Endothelial cell (in vitro differentiated cells): Measurements from ENCODE around the gene PADI4. TPM values are rescaled to one million over a fixed set of nuclear protein-coding genes. Genes with fewer than 3 reads are reported as not detected.
A peak's percentile ranks its signal among the peaks of the same experiment; 100 is the strongest.

Experiments
- DNase-seq: peaks from one replicate; pipeline ENCODE4 v3.0.0; 2021; ENCODE audit warnings: low spot score
- H3K27ac Mint-ChIP-seq: one replicate; pipeline ENCODE4 v1.8.0; 2021; ENCODE audit warnings: mixed read lengths, inconsistent platforms; ENCODE audit not compliant: unreplicated experiment
- H3K27me3 Mint-ChIP-seq: one replicate; pipeline ENCODE4 v1.8.0; 2021; ENCODE audit warnings: mild to moderate bottlenecking, moderate library complexity, mixed read lengths, inconsistent platforms; ENCODE audit not compliant: unreplicated experiment
- H3K36me3 Mint-ChIP-seq: one replicate; pipeline ENCODE4 v1.8.0; 2021; ENCODE audit warnings: mild to moderate bottlenecking, low read depth, mixed read lengths, inconsistent platforms; ENCODE audit not compliant: unreplicated experiment
- H3K4me1 Mint-ChIP-seq: one replicate; pipeline ENCODE4 v1.8.0; 2021; ENCODE audit warnings: mild to moderate bottlenecking, mixed read lengths, inconsistent platforms; ENCODE audit not compliant: unreplicated experiment
- H3K4me3 Mint-ChIP-seq: one replicate; pipeline ENCODE4 v1.8.0; 2021; ENCODE audit warnings: mild to moderate bottlenecking, mixed read lengths, inconsistent platforms; ENCODE audit not compliant: unreplicated experiment
- H3K9me3 Mint-ChIP-seq: one replicate; pipeline ENCODE4 v1.8.0; 2021; ENCODE audit warnings: mixed read lengths, inconsistent platforms; ENCODE audit not compliant: unreplicated experiment
- CTCF ChIP-seq: fragments of 200-600 bp; sonication (generic); IDR thresholded peaks from one replicate; pipeline ENCODE4 v1.5.0; 2021; ENCODE audit warnings: antibody characterized with exemption; ENCODE audit not compliant: unreplicated experiment
- total RNA-seq: library from RNA; stranded (reverse); fragmentation: NEBNext Ultra II Directional; extraction: Animal tissue kit (Norgen Biotek cat#: 25700); gene quantifications from one replicate; pipeline ENCODE4 v1.2.1, GENCODE V29; 2021; ENCODE audit not compliant: unreplicated experiment

PADI4 gene
- total RNA-seq, 1 donor from 2014 or later, result not detected

- peaks cover 12% of the 10 kb centered on the region for H3K36me3 Mint-ChIP-seq
- no peaks in the 10 kb centered on the region for H3K27me3 Mint-ChIP-seq
- peaks cover 11% of the 10 kb centered on the region for H3K9me3 Mint-ChIP-seq
- no peak overlapping the region for H3K27ac Mint-ChIP-seq
- no peak for DNase-seq
- TF ChIP-seq CTCF, result no peak
- H3K4me1 Mint-ChIP-seq, result no peaks in the 10 kb centered on the region
- no peak overlapping the region for H3K4me3 Mint-ChIP-seq
Observed at GRCh38 chr1:17297991-17298390, 10.0 kb upstream of the PADI4 start.

- no peak for TF ChIP-seq CTCF
Observed at GRCh38 chr1:17301767-17302166, 6.2 kb upstream of the PADI4 start.

GRCh38 chr1:17304151-17304825 lies 3.7 kb upstream of the PADI4 start:
- Mint-ChIP-seq H3K27me3 (peaks cover 5% of the 10 kb centered on the region), H3K27ac (no peak overlapping the region), H3K36me3 (peaks cover 13% of the 10 kb centered on the region), H3K9me3 (peaks cover 11% of the 10 kb centered on the region), H3K4me3 (no peak overlapping the region), H3K4me1 (no peaks in the 10 kb centered on the region)
- DNase-seq, result no peak
- no peak for TF ChIP-seq CTCF

More at GRCh38 chr1:17301767-17302166, 6.2 kb upstream of the PADI4 start:
- no peak for DNase-seq
- Mint-ChIP-seq H3K4me1 (no peaks in the 10 kb centered on the region), H3K27ac (no peak overlapping the region), H3K4me3 (no peak overlapping the region), H3K36me3 (peaks cover 13% of the 10 kb centered on the region), H3K9me3 (peaks cover 11% of the 10 kb centered on the region), H3K27me3 (peaks cover 5% of the 10 kb centered on the region)

GRCh38 chr1:17304826-17305175 lies 3.2 kb upstream of the PADI4 start:
- H3K36me3 Mint-ChIP-seq, result peaks cover 13% of the 10 kb centered on the region
- no peak for TF ChIP-seq CTCF
- no peak overlapping the region for H3K27ac Mint-ChIP-seq
- DNase-seq, result no peak
- no peak overlapping the region for H3K4me3 Mint-ChIP-seq
- H3K4me1 Mint-ChIP-seq, result no peaks in the 10 kb centered on the region
- peaks cover 6% of the 10 kb centered on the region for H3K27me3 Mint-ChIP-seq
- peaks cover 11% of the 10 kb centered on the region for H3K9me3 Mint-ChIP-seq

GRCh38 chr1:17305576-17306095 lies 2.4 kb upstream of the PADI4 start:
- Mint-ChIP-seq H3K27me3 (peaks cover 7% of the 10 kb centered on the region), H3K4me1 (no peaks in the 10 kb centered on the region), H3K36me3 (peaks cover 13% of the 10 kb centered on the region), H3K4me3 (no peak overlapping the region), H3K27ac (peak overlapping the region; percentile 18), H3K9me3 (peaks cover 11% of the 10 kb centered on the region)
- DNase-seq, result no peak
- TF ChIP-seq CTCF, result no peak
